ENCODE data around the gene TSPEAR. TPM values are rescaled to one million over a fixed set of nuclear protein-coding genes. Genes with fewer than 3 reads are reported as not detected.

TSPEAR gene
- total RNA-seq, 2 experiments from 2014 or later, result not detected

- H3K9me3 ChIP-seq (ENCODE audit: low read length), result no peaks in the 10 kb centered on the region
- H2AFZ ChIP-seq (ENCODE audit: low read length), result no peak overlapping the region
- no peak for DNase-seq (ENCODE audit: low spot score)
- POLR2A ChIA-PET, result no interaction called here
- no peak overlapping the region for H3K27ac ChIP-seq (ENCODE audit: low read depth, low read length, poor library complexity, severe bottlenecking)
- no peaks in the 10 kb centered on the region for H3K9me2 ChIP-seq (ENCODE audit: insufficient read depth, low read length)
- CTCF ChIA-PET (ENCODE audit: unreplicated experiment), result no interaction called here
- H3K36me3 ChIP-seq (ENCODE audit: insufficient read depth, low read length), result no peaks in the 10 kb centered on the region
- no peak overlapping the region for H3K4me3 ChIP-seq (ENCODE audit: low read depth, low read length, poor library complexity, severe bottlenecking)
- H3K79me2 ChIP-seq (ENCODE audit: insufficient read depth, low read depth, low read length), result no peaks in the 10 kb centered on the region
- no peaks in the 10 kb centered on the region for H3K4me1 ChIP-seq (ENCODE audit: insufficient read depth, low read length, poor library complexity, severe bottlenecking)
- TF ChIP-seq CTCF (conservative IDR thresholded peaks at IDR 0.05; ENCODE audit: low read length) (no peak), EZH2phosphoT487 (IDR thresholded peaks at IDR 0.05; ENCODE audit: borderline replicate concordance, low read depth, low read length) (no peak)
- intact Hi-C loops (cut with micrococcal nuclease; ENCODE audit: unreplicated experiment), result no loop called here
- no TSS peak for BruUV-seq (replicated peaks)
- H3K4me2 ChIP-seq (ENCODE audit: low read length), result no peak overlapping the region
- H4K20me1 ChIP-seq (ENCODE audit: insufficient read depth, low read length), result no peaks in the 10 kb centered on the region
Observed at GRCh38 chr21:44726826-44727225, 15.5 kb upstream of the TSPEAR start.

GRCh38 chr21:44724926-44725325 is 13.6 kb upstream of the TSPEAR start:
- TF ChIP-seq CTCF (conservative IDR thresholded peaks at IDR 0.05; ENCODE audit: low read length) (no peak), EZH2phosphoT487 (IDR thresholded peaks at IDR 0.05; ENCODE audit: borderline replicate concordance, low read depth, low read length) (no peak)

GRCh38 chr21:44724196-44724595 is 12.8 kb upstream of the TSPEAR start:
- POLR2A ChIA-PET, result no interaction called here
- intact Hi-C loops (cut with micrococcal nuclease; ENCODE audit: unreplicated experiment), result no loop called here
- DNase-seq (ENCODE audit: low spot score), result no peak
- Histone ChIP-seq H2AFZ (ENCODE audit: low read length) (no peak overlapping the region), H3K27ac (ENCODE audit: low read depth, low read length, poor library complexity, severe bottlenecking) (no peak overlapping the region), H3K79me2 (ENCODE audit: insufficient read depth, low read depth, low read length) (no peaks in the 10 kb centered on the region), H3K9me2 (ENCODE audit: insufficient read depth, low read length) (no peaks in the 10 kb centered on the region), H3K4me3 (ENCODE audit: low read depth, low read length, poor library complexity, severe bottlenecking) (no peak overlapping the region), H3K4me1 (ENCODE audit: insufficient read depth, low read length, poor library complexity, severe bottlenecking) (no peaks in the 10 kb centered on the region), H3K36me3 (ENCODE audit: insufficient read depth, low read length) (no peaks in the 10 kb centered on the region), H4K20me1 (ENCODE audit: insufficient read depth, low read length) (no peaks in the 10 kb centered on the region), H3K4me2 (ENCODE audit: low read length) (no peak overlapping the region), H3K9me3 (ENCODE audit: low read length) (no peaks in the 10 kb centered on the region)
- CTCF ChIA-PET (ENCODE audit: unreplicated experiment), result no interaction called here
- no TSS peak for BruUV-seq (replicated peaks)
- TF ChIP-seq EZH2phosphoT487 (IDR thresholded peaks at IDR 0.05; ENCODE audit: borderline replicate concordance, low read depth, low read length) (no peak), CTCF (conservative IDR thresholded peaks at IDR 0.05; ENCODE audit: low read length) (no peak)

More at GRCh38 chr21:44724926-44725325, 13.6 kb upstream of the TSPEAR start:
- no peak overlapping the region for H2AFZ ChIP-seq (ENCODE audit: low read length)
- intact Hi-C loops (cut with micrococcal nuclease; ENCODE audit: unreplicated experiment), result no loop called here
- no peaks in the 10 kb centered on the region for H3K79me2 ChIP-seq (ENCODE audit: insufficient read depth, low read depth, low read length)
- no peak for DNase-seq (ENCODE audit: low spot score)
- H3K4me3 ChIP-seq (ENCODE audit: low read depth, low read length, poor library complexity, severe bottlenecking), result no peak overlapping the region
- H4K20me1 ChIP-seq (ENCODE audit: insufficient read depth, low read length), result no peaks in the 10 kb centered on the region
- H3K9me2 ChIP-seq (ENCODE audit: insufficient read depth, low read length), result no peaks in the 10 kb centered on the region
- ChIA-PET POLR2A (no interaction called here), CTCF (ENCODE audit: unreplicated experiment) (interaction anchor here (0.6 kb wide), 1 partner anchor 399 kb away, joined by 5 read pairs; no protein-coding TSS in a partner anchor)
- no peak overlapping the region for H3K27ac ChIP-seq (ENCODE audit: low read depth, low read length, poor library complexity, severe bottlenecking)
- no TSS peak for BruUV-seq (replicated peaks)
- no peaks in the 10 kb centered on the region for H3K9me3 ChIP-seq (ENCODE audit: low read length)
- H3K4me2 ChIP-seq (ENCODE audit: low read length), result no peak overlapping the region
- no peaks in the 10 kb centered on the region for H3K36me3 ChIP-seq (ENCODE audit: insufficient read depth, low read length)
- no peaks in the 10 kb centered on the region for H3K4me1 ChIP-seq (ENCODE audit: insufficient read depth, low read length, poor library complexity, severe bottlenecking)

Measured in OCI-LY7 (cell line).